NCI-H748 treated with DMSO at 0.1 percent for 48 hours (cell line): ENCODE measurements around the gene MYT1.
"Not testable (repeated sequence)": the region's sequence is repeated elsewhere in the genome, so short reads cannot be mapped to it uniquely, and the experiment has no call there.

Source experiments
- DNase-seq: peaks from one replicate; lab custom pipeline; 2025; lab: John Stamatoyannopoulos, UW

Gene MYT1

DNA sequence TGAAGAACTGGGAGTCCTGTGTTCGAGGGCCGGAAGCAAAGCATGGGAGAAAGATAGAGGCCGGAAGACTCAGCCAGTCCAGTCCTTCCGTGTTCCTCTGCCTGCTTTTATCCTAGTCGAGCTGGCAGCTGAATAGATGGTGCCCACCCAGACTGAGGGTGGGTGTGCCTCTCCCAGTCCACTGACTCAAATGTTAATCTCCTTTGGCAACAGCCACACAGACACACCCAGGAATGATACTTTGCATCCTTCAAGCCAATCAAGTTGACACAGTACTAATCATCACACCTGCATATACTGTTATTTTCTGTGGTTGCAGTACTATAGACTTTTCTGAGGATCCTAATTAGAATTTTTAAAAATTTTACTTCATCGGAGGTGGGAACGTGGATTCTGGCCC is 112.6 kb downstream of the MYT1 start:
- DNase-seq = no peak

DNA sequence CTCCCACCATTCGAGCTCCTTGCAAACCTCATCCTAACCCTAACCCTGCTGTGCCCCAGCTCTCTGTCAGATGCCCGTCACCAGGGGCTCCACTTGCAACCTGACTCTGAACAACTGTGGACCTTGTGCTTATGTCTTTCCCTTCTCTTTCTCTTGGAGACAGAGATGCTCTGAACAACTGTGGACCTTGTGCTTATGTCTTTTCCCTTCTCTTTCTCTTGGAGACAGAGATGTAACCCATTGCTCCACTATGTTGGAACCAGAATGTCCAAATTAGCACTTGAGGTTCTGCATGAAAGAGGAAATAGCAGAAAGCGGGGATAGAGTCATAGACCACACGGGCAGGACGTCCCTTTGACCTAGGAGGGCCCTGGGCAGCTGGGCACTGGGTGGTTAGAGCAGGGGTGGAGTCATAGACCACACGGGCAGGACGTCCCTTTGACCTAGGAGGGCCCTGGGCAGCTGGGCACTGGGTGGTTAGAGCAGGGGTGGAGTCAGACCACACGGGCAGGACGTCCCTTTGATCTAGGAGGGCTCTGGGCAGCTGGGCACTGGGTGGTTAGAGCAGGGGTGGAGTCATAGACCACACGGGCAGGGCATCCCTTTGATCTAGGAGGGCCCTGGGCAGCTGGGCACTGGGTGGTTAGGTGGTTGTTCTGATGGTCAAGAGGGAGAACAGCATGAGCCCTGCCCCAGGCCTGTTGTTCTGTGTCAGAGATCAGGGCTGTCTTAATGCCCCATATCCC is 113.5 kb downstream of the MYT1 start:
- DNase-seq = no peak

DNA sequence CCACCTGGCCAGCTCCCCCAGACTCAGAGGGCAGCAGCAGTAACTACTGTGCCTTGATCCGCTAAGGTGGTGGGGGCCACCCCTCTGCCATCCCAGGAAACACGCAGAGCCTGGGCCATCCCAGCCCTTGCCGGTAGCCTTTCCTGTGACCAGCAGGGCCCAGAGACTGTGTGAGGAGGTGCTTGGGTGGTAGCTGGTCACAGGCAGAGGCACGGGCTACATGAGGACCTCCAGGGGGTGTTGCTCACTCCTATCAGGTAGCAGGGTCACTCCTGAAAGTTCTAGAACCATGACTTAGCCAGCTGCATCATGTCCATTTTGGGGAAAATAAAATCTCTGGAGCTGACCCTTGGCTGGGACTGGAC is 114.0 kb downstream of the MYT1 start:
- no peak for DNase-seq

DNA sequence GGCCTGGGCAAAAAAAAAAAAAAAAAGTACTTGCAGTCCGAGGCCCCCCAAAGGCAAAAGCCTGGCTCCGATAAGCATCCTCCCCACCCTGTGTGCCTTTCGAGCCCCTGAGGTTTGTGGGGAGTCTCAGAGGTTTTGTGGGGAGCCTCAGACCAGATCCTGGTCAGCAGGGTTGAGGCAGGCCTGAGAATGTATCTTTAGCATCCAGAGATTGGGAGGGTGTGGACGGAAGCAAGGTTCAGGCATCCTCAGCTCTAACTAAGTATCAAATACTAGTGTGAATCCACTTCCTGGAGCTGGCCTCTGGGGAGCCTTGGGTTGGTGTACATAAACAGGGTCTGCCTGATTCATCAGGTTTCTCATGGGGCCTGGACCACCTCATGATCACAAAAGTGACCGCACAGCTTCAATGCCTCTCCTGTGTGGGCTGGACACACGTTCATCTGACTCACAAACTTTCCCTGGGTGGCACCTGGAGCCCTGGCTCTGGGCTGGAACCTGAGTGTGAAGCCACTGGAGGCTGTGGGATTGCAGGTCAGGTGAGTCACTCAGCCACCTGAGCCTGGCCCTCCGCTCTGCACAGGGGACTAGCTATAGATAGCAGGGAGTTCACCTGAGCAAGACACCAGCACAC is 115.7 kb downstream of the MYT1 start:
- no peak for DNase-seq

DNA sequence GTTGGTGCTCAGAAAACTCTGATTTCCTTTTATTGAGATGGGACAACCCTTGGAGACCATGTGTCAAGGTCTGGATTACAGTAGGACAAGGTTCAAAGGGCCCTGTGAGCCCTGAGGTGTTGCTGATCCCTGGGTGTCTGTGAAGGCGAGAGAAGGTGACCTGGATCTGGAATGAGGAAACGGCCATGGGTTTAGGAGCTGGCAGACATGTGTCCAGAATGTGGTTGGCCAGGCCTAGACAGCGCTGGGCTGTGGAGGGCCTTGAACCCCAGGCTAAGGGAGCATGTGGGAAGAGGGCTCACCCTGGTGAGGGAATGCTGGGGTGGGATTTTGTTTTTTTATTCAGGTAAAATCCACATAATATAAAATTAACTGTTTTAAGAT is 116.2 kb downstream of the MYT1 start:
- no peak for DNase-seq

DNA sequence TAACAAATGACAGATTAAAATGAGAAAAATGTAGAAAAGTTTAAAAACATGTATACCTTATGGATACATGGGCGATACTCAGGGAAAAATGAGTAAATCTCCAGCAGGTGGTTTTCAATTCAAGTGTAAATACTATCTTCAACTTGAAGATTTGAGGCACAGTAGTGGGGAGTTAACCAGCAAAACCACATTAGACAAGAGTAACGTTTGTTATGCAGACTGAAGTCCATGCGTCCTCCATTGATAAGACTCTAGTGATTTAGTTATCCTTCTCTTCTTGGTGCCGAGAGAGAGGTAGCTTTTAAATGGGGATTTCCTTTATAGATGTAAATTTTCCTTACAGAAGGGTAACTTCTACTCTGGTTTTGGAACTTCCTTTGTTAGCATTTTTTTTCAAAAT is 119.4 kb downstream of the MYT1 start:
- no peak for DNase-seq

DNA sequence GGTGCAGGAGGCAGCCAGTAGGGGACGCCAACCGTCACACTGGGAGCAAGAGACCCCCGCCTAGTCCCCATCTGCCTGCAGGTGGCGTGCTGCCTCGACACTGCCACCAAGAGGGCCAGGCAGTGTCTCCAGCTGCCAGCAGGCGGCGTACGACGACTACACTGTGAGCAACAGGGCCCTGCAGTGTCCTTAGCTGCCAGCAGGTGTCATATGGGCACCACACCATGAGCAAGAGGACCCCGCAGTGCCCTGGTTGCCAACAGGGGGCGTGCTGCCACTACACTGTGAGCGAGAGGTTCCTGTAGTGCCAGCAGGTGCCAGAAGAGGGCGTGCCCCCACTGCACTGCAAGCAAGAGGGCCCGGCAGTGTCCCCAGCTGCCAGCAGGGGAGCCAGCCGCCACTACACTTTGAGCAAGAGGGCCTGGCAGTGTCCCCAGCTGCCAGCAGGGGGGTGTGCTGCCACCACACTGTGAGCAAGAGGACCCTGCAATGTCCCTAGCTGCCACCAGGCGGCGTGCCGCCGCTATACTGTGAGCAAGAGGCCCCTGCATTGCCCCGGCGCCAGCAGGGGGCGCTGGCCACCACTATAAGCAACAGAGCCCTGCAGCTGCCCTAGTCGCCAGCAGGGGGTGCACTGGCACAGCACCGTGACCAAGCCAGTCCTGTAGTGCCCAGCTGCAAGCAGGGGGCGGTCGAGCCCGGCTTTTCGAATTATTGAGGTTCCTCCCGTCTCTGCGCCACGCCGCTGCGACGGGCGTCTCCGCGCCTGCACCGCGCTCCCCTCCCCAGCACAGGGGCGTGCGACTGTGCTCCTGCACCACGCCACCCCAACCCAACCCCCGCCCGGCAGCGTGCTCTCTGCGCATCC is 121.6 kb downstream of the MYT1 start:
- DNase-seq = peak; percentile 66

DNA sequence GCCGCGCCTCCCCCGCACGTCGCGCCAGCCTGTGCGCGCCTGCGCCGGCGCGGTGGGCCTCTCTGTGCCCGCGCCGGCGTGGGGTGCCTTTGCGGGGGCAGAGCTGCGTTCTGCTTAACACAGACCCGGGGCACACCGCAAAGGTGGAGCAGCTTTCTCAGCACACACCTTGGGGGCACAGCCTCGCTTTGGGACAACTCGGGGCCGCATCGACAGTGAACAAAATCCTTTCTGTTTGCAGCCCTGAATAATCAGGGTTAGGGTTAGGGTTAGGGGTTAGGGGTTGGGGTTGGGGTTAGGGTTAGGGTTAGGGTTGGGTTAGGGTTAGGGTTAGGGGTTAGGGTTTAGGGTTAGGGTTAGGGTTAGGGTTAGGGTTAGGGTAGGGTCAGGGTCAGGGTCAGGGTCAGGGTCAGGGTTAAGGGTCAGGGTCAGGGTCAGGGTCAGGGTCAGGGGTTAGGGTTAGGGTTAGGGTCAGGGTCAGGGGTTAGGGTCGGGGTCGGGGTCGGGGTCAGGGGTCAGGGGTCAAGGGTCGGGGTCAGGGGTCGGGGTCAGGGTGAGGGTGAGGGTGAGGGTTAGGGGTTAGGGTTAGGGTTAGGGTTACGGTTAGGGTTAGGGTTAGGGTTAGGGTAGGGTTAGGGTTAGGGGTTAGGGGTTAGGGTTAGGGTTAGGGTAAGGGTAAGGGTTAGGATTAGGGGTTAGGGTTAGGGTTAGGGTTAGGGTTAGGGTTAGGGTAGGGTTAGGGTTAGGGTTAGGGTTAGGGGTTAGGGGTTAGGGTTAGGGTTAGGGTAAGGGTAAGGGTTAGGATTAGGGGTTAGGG is 122.4 kb downstream of the MYT1 start:
- peak; percentile 44 for DNase-seq

DNA sequence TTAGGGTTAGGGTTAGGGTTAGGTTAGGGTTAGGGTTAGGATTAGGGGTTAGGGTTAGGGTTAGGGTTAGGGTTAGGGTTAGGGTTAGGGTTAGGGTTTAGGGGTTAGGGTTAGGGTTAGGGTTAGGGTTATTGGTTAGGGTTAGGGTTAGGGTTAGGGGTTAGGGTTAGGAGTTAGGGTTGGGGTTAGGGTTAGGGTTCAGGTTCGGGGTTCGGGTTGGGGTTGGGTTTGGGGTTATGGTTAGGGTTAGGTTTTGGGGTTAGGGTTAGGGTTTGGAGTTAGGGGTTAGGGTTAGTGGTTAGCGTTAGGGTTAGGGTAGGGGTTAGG is 123.0 kb downstream of the MYT1 start:
- DNase-seq = not testable (repeated sequence)
